Parathyroid adenoma (tissue), 2 donors: ENCODE data around the gene BDH1.
"Not testable (repeated sequence)": the region's sequence is repeated elsewhere in the genome, so short reads cannot be mapped to it uniquely, and the experiment has no call there.

ENCODE experiments used
- H2AFZ ChIP-seq: fragments of 300-600 bp; sonication (generic); one replicate; pipeline ENCODE4 v1.7.0; 2017; ENCODE audit warnings: antibody characterized with exemption, mild to moderate bottlenecking
- H3K27ac ChIP-seq: fragments of 300-600 bp; sonication (generic); one replicate; pipeline ENCODE4 v1.7.0; 2017
- H3K27me3 ChIP-seq: fragments of 300-600 bp; sonication (generic); one replicate; pipeline ENCODE4 v1.7.0; 2017; ENCODE audit warnings: low read length; ENCODE audit not compliant: control insufficient read depth, insufficient read depth
- H3K36me3 ChIP-seq: fragments of 300-600 bp; sonication (generic); one replicate; pipeline ENCODE4 v1.7.0; 2017; ENCODE audit warnings: low read length; ENCODE audit not compliant: control insufficient read depth, insufficient read depth
- H3K4me1 ChIP-seq: fragments of 300-600 bp; sonication (generic); one replicate; pipeline ENCODE4 v1.7.0; 2017; ENCODE audit warnings: control low read depth
- H3K4me2 ChIP-seq: fragments of 300-600 bp; sonication (generic); one replicate; pipeline ENCODE4 v1.7.0; 2017; ENCODE audit warnings: low read length
- H3K4me3 ChIP-seq: fragments of 300-600 bp; sonication (generic); one replicate; pipeline ENCODE4 v1.7.0; 2017; ENCODE audit warnings: low read depth, low read length
- H3K79me2 ChIP-seq: fragments of 300-600 bp; sonication (generic); one replicate; pipeline ENCODE4 v1.7.0; 2017; ENCODE audit warnings: control low read depth
- H3K9ac ChIP-seq: fragments of 300-600 bp; sonication (generic); one replicate; pipeline ENCODE4 v1.7.0; 2017; ENCODE audit warnings: mild to moderate bottlenecking
- H3K9me3 ChIP-seq: fragments of 300-600 bp; sonication (generic); one replicate; pipeline ENCODE4 v1.7.0; 2017; ENCODE audit warnings: low read length; ENCODE audit not compliant: control insufficient read depth
- TF ChIP-seq, protein P1 (sequence below): fragments of 300-600 bp; sonication (generic); IDR thresholded peaks from one replicate; pipeline ENCODE4 v1.7.0; 2017; ENCODE audit warnings: antibody characterized with exemption, mild to moderate bottlenecking
- donor health status: primary hyperparathyroidism.

The BDH1 gene

GRCh38 chr3:197580253-197580691 is 24.5 kb upstream of the BDH1 start:
- Histone ChIP-seq H3K79me2 (no peaks in the 10 kb centered on the region), H2AFZ (no peak overlapping the region), H3K4me1 (no peaks in the 10 kb centered on the region), H3K4me3 (no peak overlapping the region), H3K4me2 (no peak overlapping the region), H3K36me3 (no peaks in the 10 kb centered on the region), H3K9ac (no peak overlapping the region), H3K27me3 (no peaks in the 10 kb centered on the region), H3K27ac (no peak overlapping the region), H3K9me3 (no peaks in the 10 kb centered on the region)
- TF ChIP-seq, protein P1, sequence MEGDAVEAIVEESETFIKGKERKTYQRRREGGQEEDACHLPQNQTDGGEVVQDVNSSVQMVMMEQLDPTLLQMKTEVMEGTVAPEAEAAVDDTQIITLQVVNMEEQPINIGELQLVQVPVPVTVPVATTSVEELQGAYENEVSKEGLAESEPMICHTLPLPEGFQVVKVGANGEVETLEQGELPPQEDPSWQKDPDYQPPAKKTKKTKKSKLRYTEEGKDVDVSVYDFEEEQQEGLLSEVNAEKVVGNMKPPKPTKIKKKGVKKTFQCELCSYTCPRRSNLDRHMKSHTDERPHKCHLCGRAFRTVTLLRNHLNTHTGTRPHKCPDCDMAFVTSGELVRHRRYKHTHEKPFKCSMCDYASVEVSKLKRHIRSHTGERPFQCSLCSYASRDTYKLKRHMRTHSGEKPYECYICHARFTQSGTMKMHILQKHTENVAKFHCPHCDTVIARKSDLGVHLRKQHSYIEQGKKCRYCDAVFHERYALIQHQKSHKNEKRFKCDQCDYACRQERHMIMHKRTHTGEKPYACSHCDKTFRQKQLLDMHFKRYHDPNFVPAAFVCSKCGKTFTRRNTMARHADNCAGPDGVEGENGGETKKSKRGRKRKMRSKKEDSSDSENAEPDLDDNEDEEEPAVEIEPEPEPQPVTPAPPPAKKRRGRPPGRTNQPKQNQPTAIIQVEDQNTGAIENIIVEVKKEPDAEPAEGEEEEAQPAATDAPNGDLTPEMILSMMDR, result no peak

GRCh38 chr3:197578376-197578775 is 22.6 kb upstream of the BDH1 start:
- no peak overlapping the region for H3K27ac ChIP-seq
- no peak overlapping the region for H3K9ac ChIP-seq
- H3K9me3 ChIP-seq, result no peaks in the 10 kb centered on the region
- H2AFZ ChIP-seq, result no peak overlapping the region
- no peaks in the 10 kb centered on the region for H3K4me1 ChIP-seq
- H3K79me2 ChIP-seq, result no peaks in the 10 kb centered on the region
- no peak overlapping the region for H3K4me2 ChIP-seq
- no peaks in the 10 kb centered on the region for H3K36me3 ChIP-seq
- H3K27me3 ChIP-seq, result no peaks in the 10 kb centered on the region
- TF ChIP-seq, protein P1, result no peak
- no peak overlapping the region for H3K4me3 ChIP-seq

GRCh38 chr3:197577366-197578074 is 21.8 kb upstream of the BDH1 start:
- no peaks in the 10 kb centered on the region for H3K9me3 ChIP-seq
- TF ChIP-seq, protein P1, result no peak
- peaks cover 3% of the 10 kb centered on the region for H3K4me1 ChIP-seq

GRCh38 chr3:197576838-197577237 is 21.1 kb upstream of the BDH1 start:
- Histone ChIP-seq H3K27ac (no peak overlapping the region), H3K4me2 (no peak overlapping the region), H2AFZ (no peak overlapping the region), H3K36me3 (no peaks in the 10 kb centered on the region), H3K9ac (no peak overlapping the region), H3K9me3 (no peaks in the 10 kb centered on the region), H3K4me1 (peaks cover 3% of the 10 kb centered on the region), H3K4me3 (no peak overlapping the region), H3K79me2 (no peaks in the 10 kb centered on the region), H3K27me3 (no peaks in the 10 kb centered on the region)
- TF ChIP-seq, protein P1, result no peak

More at GRCh38 chr3:197577366-197578074, 21.8 kb upstream of the BDH1 start:
- Histone ChIP-seq H3K9ac (no peak overlapping the region), H3K27me3 (no peaks in the 10 kb centered on the region), H3K4me3 (no peak overlapping the region), H3K4me2 (no peak overlapping the region), H2AFZ (no peak overlapping the region), H3K79me2 (no peaks in the 10 kb centered on the region), H3K27ac (no peak overlapping the region), H3K36me3 (no peaks in the 10 kb centered on the region)

GRCh38 chr3:197575362-197575761 is 19.6 kb upstream of the BDH1 start:
- Histone ChIP-seq H3K9me3 (no peaks in the 10 kb centered on the region), H3K79me2 (no peaks in the 10 kb centered on the region), H3K9ac (no peak overlapping the region), H3K27ac (no peak overlapping the region), H3K36me3 (no peaks in the 10 kb centered on the region), H2AFZ (no peak overlapping the region), H3K4me2 (no peak overlapping the region), H3K4me3 (no peak overlapping the region), H3K4me1 (peaks cover 3% of the 10 kb centered on the region), H3K27me3 (no peaks in the 10 kb centered on the region)
- TF ChIP-seq, protein P1, result no peak

DNA sequence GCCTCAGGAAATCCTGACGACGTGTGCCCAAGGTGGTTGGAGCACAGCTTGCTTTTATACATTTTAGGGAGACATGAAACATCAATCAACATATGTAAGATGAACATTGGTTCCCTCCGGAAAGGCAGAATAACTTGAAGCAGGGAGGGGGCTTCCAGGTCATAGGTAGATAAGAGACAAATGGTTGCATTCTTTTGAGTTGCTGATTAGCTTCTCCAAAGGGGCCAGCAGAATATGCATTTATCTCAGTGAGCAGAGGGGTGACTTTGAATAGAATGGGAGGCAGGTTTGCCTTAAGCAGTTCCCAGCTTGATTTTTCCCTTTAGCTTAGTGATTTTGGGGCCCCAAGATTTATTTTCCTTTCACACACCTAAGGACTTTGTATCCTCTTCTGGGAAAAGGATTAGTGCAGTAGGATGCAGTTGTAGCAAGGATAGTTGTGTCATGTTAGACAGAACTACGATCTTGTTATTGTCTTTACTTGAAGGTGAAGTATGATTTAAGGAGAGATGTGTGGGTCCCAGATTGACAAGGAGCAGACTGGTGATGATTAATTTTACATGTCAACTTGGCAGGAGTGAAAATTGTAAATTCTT is 18.7 kb upstream of the BDH1 start:
- not testable (repeated sequence) for H3K9ac ChIP-seq, H3K9me3 ChIP-seq, H3K79me2 ChIP-seq, H3K4me3 ChIP-seq, H3K36me3 ChIP-seq, H2AFZ ChIP-seq, H3K4me2 ChIP-seq, H3K27ac ChIP-seq, H3K27me3 ChIP-seq, H3K4me1 ChIP-seq
